ENCODE data around the gene ZNF195.
"Not testable (repeated sequence)": the region's sequence is repeated elsewhere in the genome, so short reads cannot be mapped to it uniquely, and the experiment has no call there.

The ZNF195 gene

GRCh38 chr11:3412837-3413236 is 33.9 kb upstream of the ZNF195 start:
- TF ChIP-seq PKNOX1 (IDR thresholded peaks at IDR 0.05) (no peak), FOXK2 (IDR thresholded peaks at IDR 0.05) (no peak), FOXM1 (IDR thresholded peaks at IDR 0.05; ENCODE audit: borderline replicate concordance) (no peak), SP1 (IDR thresholded peaks at IDR 0.05) (no peak), BHLHE40 (IDR thresholded peaks at IDR 0.05; ENCODE audit: borderline replicate concordance) (no peak), ELF4 (IDR thresholded peaks at IDR 0.05) (no peak), CTBP1 (IDR thresholded peaks at IDR 0.05; ENCODE audit: borderline replicate concordance) (no peak), SUZ12 (IDR thresholded peaks at IDR 0.05) (no peak)
- POLR2A ChIA-PET, result no interaction called here
- DNase-seq (ENCODE audit: extremely low spot score), result no peak
- CTCF ChIA-PET, result no interaction called here

GRCh38 chr11:3408722-3409121 is 29.8 kb upstream of the ZNF195 start:
- DNase-seq (ENCODE audit: extremely low spot score), result peak; percentile 49
- CTCF ChIA-PET, result interaction anchor here (0.7 to 1.1 kb wide), 5 partner anchors 30 to 190 kb away, joined by 3 to 13 read pairs (median 3); partner anchors contain the start of genes MRGPRG and ZNF195
- POLR2A ChIA-PET, result not testable (repeated sequence)

- CTCF ChIA-PET, result interaction anchor here (0.7 to 1.1 kb wide), 5 partner anchors 29 to 189 kb away, joined by 3 to 13 read pairs (median 3); partner anchors contain the start of genes MRGPRG and ZNF195
- DNase-seq (ENCODE audit: extremely low spot score); POLR2A ChIA-PET: not testable (repeated sequence)
These were observed 29.2 kb upstream of the ZNF195 start for GRCh38 chr11:3408058-3408605.

GRCh38 chr11:3406937-3407336 is 28.0 kb upstream of the ZNF195 start:
- not testable (repeated sequence) for DNase-seq (ENCODE audit: extremely low spot score)
- POLR2A ChIA-PET, result interaction anchor here (1.2 kb wide), 2 partner anchors 26 to 28 kb away, joined by 3 to 5 read pairs; partner anchors contain the start of gene ZNF195
- CTCF ChIA-PET, result interaction anchor here (1.5 kb wide), 1 partner anchor 26 kb away, joined by 3 read pairs; no protein-coding TSS in a partner anchor

GRCh38 chr11:3406223-3406875 is 27.4 kb upstream of the ZNF195 start:
- POLR2A ChIA-PET, result interaction anchor here (1.2 kb wide), 2 partner anchors 25 to 27 kb away, joined by 3 to 5 read pairs; partner anchors contain the start of gene ZNF195
- DNase-seq (ENCODE audit: extremely low spot score), result not testable (repeated sequence)
- CTCF ChIA-PET, result interaction anchor here (1.5 kb wide), 1 partner anchor 25 kb away, joined by 3 read pairs; no protein-coding TSS in a partner anchor

- POLR2A ChIA-PET; CTCF ChIA-PET; DNase-seq (ENCODE audit: extremely low spot score): not testable (repeated sequence)
These were observed 25.4 kb upstream of the ZNF195 start for GRCh38 chr11:3404076-3404925.

- CTCF ChIA-PET; POLR2A ChIA-PET; DNase-seq (ENCODE audit: extremely low spot score): not testable (repeated sequence)
These were observed 23.9 kb upstream of the ZNF195 start for GRCh38 chr11:3402861-3403250.

- POLR2A ChIA-PET; CTCF ChIA-PET; DNase-seq (ENCODE audit: extremely low spot score): not testable (repeated sequence)
These were observed 23.4 kb upstream of the ZNF195 start for GRCh38 chr11:3402181-3402860.

GRCh38 chr11:3401052-3401451 is 22.1 kb upstream of the ZNF195 start:
- POLR2A ChIA-PET; CTCF ChIA-PET; DNase-seq (ENCODE audit: extremely low spot score): not testable (repeated sequence)

GRCh38 chr11:3398509-3398908 is 19.6 kb upstream of the ZNF195 start:
- DNase-seq (ENCODE audit: extremely low spot score); CTCF ChIA-PET; POLR2A ChIA-PET: not testable (repeated sequence)

- POLR2A ChIA-PET; CTCF ChIA-PET; DNase-seq (ENCODE audit: extremely low spot score): not testable (repeated sequence)
These were observed 19.2 kb upstream of the ZNF195 start for GRCh38 chr11:3398106-3398505.

- CTCF ChIA-PET; DNase-seq (ENCODE audit: extremely low spot score); POLR2A ChIA-PET: not testable (repeated sequence)
These were observed 18.3 kb upstream of the ZNF195 start for GRCh38 chr11:3397210-3397609.

GRCh38 chr11:3395468-3395867 is 16.5 kb upstream of the ZNF195 start:
- DNase-seq (ENCODE audit: extremely low spot score); POLR2A ChIA-PET; CTCF ChIA-PET: not testable (repeated sequence)

- DNase-seq (ENCODE audit: extremely low spot score); POLR2A ChIA-PET; CTCF ChIA-PET: not testable (repeated sequence)
These were observed 16.0 kb upstream of the ZNF195 start for GRCh38 chr11:3394956-3395355.

- DNase-seq (ENCODE audit: extremely low spot score); POLR2A ChIA-PET; CTCF ChIA-PET: not testable (repeated sequence)
These were observed 14.5 kb upstream of the ZNF195 start for GRCh38 chr11:3393450-3393849.
